Measurements from ENCODE around the gene HSBP1L1. TPM values are rescaled to one million over a fixed set of nuclear protein-coding genes. Genes with fewer than 3 reads are reported as not detected.

Gene HSBP1L1
- total and polyA plus RNA-seq, 2 of the 8 experiments (the other 6 are each of a cell fraction or from before 2014, with no cell fraction given) = 1.0 to 1.3 TPM

- Histone ChIP-seq H2BK12ac (ENCODE audit: low read depth, low read length) (no peak overlapping the region), H4K5ac (ENCODE audit: insufficient read length, low read depth, low read length) (no peak overlapping the region), H2AFZ (ENCODE audit: low read length) (no peak overlapping the region), H3K4me3 (ENCODE audit: extremely low read depth in 1 of 4, insufficient read depth in 2 of 4, low read depth in 3 of 4, low read length in 4 of 4) (no peak overlapping the region), H3K36me3 (ENCODE audit: control insufficient read depth in 2 of 4, insufficient read depth in 4 of 4, low read length in 3 of 4) (no peaks in the 10 kb centered on the region; a peak in 1 of 8 replicates), H3K79me1 (ENCODE audit: low read depth, low read length) (peaks cover 5% of the 10 kb centered on the region), H3K18ac (ENCODE audit: extremely low read depth, low read length) (no peak overlapping the region), H3K4me2 (ENCODE audit: insufficient read depth in 1 of 2, low read depth in 2 of 2, low read length in 2 of 2) (no peak overlapping the region), H2AK5ac (ENCODE audit: low read depth, low read length) (no peak overlapping the region), H4K20me1 (replicated peaks in 1 of 2; ENCODE audit: control insufficient read depth in 1 of 2, insufficient read depth in 2 of 2, low read length in 2 of 2) (peaks cover 0 to 2% of the 10 kb centered on the region in 2 experiments), H2BK120ac (replicated peaks; ENCODE audit: low read depth, low read length) (no peak overlapping the region), H3K9me3 (ENCODE audit: insufficient read depth in 2 of 2, low read depth in 1 of 2, low read length in 1 of 2) (peaks cover 3 to 14% of the 10 kb centered on the region in 2 experiments; a peak in 2 of 4 replicates), H3K27ac (ENCODE audit: low read depth, low read length) (no peak overlapping the region), H3K4me1 (replicated peaks in 1 of 4; ENCODE audit: control insufficient read depth in 3 of 4, insufficient read depth in 4 of 4, low read length in 3 of 4) (no peaks in the 10 kb centered on the region), H3K9ac (replicated peaks in 1 of 4; ENCODE audit: extremely low read depth in 1 of 4, low read depth in 3 of 4, low read length in 3 of 4) (no peak overlapping the region), H4K8ac (ENCODE audit: extremely low read depth, insufficient read depth, low read length) (no peak overlapping the region), H3K4ac (replicated peaks; ENCODE audit: insufficient read length, low read depth, low read length) (no peak overlapping the region), H2BK15ac (ENCODE audit: low read length) (no peak overlapping the region), H4K91ac (replicated peaks; ENCODE audit: insufficient read length, low read length) (no peak overlapping the region), H3K14ac (ENCODE audit: insufficient read length) (no peak overlapping the region), H3K79me2 (ENCODE audit: control insufficient read depth in 1 of 2, insufficient read depth in 2 of 2, low read length in 2 of 2) (peaks cover 0 to 8% of the 10 kb centered on the region in 2 experiments; a peak in 1 of 4 replicates), H2BK5ac (ENCODE audit: low read depth, low read length) (no peak overlapping the region), H3K23ac (ENCODE audit: insufficient read length) (no peak overlapping the region), H3K56ac (replicated peaks; ENCODE audit: insufficient read length, low read depth, low read length) (no peak overlapping the region), H3K23me2 (ENCODE audit: low read depth, low read length) (no peaks in the 10 kb centered on the region), H3K27me3 (replicated peaks in 1 of 4; ENCODE audit: control insufficient read depth in 3 of 4, extremely low read depth in 1 of 4, insufficient read depth in 3 of 4, low read length in 3 of 4) (no peaks in the 10 kb centered on the region; a peak in 1 of 7 replicates), H2BK20ac (ENCODE audit: low read length) (no peak overlapping the region)
- no peak for FAIRE-seq
- ChIA-PET POLR2A (ENCODE audit: partially characterized antibody) (no interaction called here), CTCF (ENCODE audit: partially characterized antibody) (interaction anchor here (0.6 to 2.7 kb wide), 20 partner anchors 8 to 317 kb away, joined by 3 to 19 read pairs (median 3); no protein-coding TSS in a partner anchor)
- WGBS, 2 experiments (ENCODE audit: extremely low coverage in 1 of 2, insufficient coverage in 1 of 2, insufficient read length in 1 of 2, insufficient replicate concordance in 2 of 2, low coverage in 1 of 2, low lambda C conversion rate in 2 of 2, missing lambda C conversion rate in 1 of 2) = 66% methylated on average over 10 of the region's 10 CpGs; no CpG with 5 or more reads in 1 of the 2 experiments
- DNase-seq (ENCODE audit: low read depth in 1 of 2, low spot score in 2 of 2) = peak in 1 of 2 experiments; percentile 19
- TF ChIP-seq RAD21 (IDR thresholded peaks at IDR 0.05 in 1 of 2, conservative IDR thresholded peaks at IDR 0.05 in 1 of 2; ENCODE audit: low read depth in 2 of 2, low read length in 2 of 2) = peak; percentile 74 to 76
- peak; percentile 54 to 71 (median 69) for TF ChIP-seq CTCF (IDR thresholded peaks at IDR 0.05; ENCODE audit: control extremely low read depth in 1 of 3, insufficient read depth in 1 of 3, low read depth in 1 of 3, low read length in 3 of 3)
- no peak for TF ChIP-seq GABPA (IDR thresholded peaks at IDR 0.05; ENCODE audit: borderline replicate concordance, insufficient read depth, low read length)
- no peak for TF ChIP-seq RBBP5 (IDR thresholded peaks at IDR 0.05; ENCODE audit: borderline replicate concordance, low read depth, low read length)
- TF ChIP-seq SP1 (IDR thresholded peaks at IDR 0.05; ENCODE audit: low read depth, low read length) = no peak
Observed at GRCh38 chr18:79933765-79934164, 30.7 kb upstream of the HSBP1L1 start.
